Measurements from ENCODE around the gene TRIM50.
"Not testable (repeated sequence)": the region's sequence is repeated elsewhere in the genome, so short reads cannot be mapped to it uniquely, and the experiment has no call there.

The TRIM50 gene

DNA sequence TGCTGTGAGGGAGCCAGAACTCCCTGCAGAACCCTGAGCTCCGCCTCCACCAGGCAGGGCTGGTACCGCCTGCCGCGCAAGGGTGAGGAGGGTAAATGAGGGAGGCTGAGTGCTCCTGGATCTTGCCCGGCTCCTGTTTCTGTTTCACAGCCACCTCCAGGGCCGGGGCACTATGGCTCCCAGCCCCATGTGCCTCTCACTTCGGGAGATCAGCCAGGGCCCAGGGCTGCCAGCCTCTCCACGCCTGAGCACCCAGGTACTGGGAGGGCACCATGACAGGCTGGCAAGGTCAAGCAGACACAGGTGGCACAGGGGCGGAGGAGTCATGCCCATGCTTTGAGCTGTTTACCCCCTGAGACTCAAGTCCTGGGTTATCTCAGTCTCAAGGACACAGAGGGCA, 8.3 kb downstream of the TRIM50 start:
- H3F3A ChIP-seq (ENCODE audit: insufficient read depth, low read length); H3K9me2 ChIP-seq (ENCODE audit: low read depth, low read length); H3K4me3 ChIP-seq (ENCODE audit: low read depth, low read length, poor library complexity, severe bottlenecking); H3K9ac ChIP-seq (ENCODE audit: low read length); H3K36me3 ChIP-seq (ENCODE audit: insufficient read depth, low read length); H3K4me2 ChIP-seq (ENCODE audit: low read length); H3K4me1 ChIP-seq (ENCODE audit: insufficient read depth, low read length, severe bottlenecking); H3K27me3 ChIP-seq (ENCODE audit: insufficient read depth, low read length); H3K27ac ChIP-seq (ENCODE audit: low read depth, low read length, poor library complexity, severe bottlenecking); H3K79me2 ChIP-seq (ENCODE audit: insufficient read depth, low read length); H2AFZ ChIP-seq (ENCODE audit: low read length); H4K20me1 ChIP-seq (ENCODE audit: insufficient read depth, low read length); H3K9me3 ChIP-seq (ENCODE audit: low read length): not testable (repeated sequence)

DNA sequence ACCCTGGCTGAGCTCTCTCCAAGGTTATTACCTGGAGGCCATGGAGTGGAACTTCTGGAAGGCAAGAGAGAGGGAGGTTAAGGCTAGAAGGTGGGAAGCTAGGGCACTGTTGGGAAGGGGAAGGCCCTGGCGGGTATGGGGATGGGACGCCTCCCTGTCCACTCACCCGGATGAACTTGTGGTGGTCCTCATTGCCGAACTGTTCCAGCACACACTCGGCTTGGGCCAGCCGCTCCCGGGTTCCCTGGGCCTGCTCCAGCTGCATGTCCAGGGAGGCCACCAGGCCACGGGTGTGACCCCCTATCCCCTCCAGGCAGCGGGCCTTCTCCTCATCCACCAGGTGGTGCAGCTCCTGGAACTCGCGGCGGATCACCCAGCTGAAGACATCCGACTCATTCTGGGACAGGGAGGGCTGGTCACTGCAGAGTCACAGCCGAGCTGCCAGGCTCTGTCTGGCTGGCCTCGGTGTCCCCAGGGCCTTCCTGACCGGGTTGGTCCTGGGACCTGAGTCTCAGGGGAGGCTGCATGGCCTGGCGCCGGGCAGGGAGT, 9.2 kb downstream of the TRIM50 start:
- H4K20me1 ChIP-seq (ENCODE audit: insufficient read depth, low read length), result not testable (repeated sequence)

DNA sequence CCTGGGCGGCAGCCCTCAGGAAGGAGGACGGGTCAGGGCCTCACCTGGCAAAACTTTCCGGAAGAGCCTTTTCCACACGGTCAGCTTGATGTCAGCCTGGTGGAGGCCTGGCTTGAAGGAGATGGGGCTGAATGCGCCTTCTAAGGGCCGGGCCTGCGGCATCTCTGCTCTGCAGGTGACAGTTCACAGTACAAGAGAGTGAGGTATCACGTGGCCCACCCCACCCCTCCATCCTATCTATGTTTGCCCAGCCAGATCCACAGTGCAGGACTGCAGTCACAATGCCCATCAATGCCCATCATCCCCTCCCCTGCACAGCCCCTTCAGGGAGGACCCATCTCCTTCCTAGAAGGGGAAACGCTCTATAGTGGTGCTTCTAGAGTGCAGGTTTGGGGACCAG, 11.4 kb downstream of the TRIM50 start:
- Histone ChIP-seq H3K9me2 (ENCODE audit: low read depth, low read length) (no peaks in the 10 kb centered on the region), H3K4me3 (ENCODE audit: low read depth, low read length, poor library complexity, severe bottlenecking) (no peak overlapping the region), H3K27ac (ENCODE audit: low read depth, low read length, poor library complexity, severe bottlenecking) (no peak overlapping the region), H4K20me1 (ENCODE audit: insufficient read depth, low read length) (no peaks in the 10 kb centered on the region), H3K9me3 (ENCODE audit: low read length) (no peaks in the 10 kb centered on the region), H3F3A (ENCODE audit: insufficient read depth, low read length) (no peaks in the 10 kb centered on the region), H3K36me3 (ENCODE audit: insufficient read depth, low read length) (no peaks in the 10 kb centered on the region), H3K4me2 (ENCODE audit: low read length) (no peak overlapping the region), H3K27me3 (ENCODE audit: insufficient read depth, low read length) (no peaks in the 10 kb centered on the region; the same call in 1 of the 2 replicates), H3K9ac (ENCODE audit: low read length) (no peak overlapping the region), H3K79me2 (ENCODE audit: insufficient read depth, low read length) (no peaks in the 10 kb centered on the region), H3K4me1 (ENCODE audit: insufficient read depth, low read length, severe bottlenecking) (no peaks in the 10 kb centered on the region), H2AFZ (ENCODE audit: low read length) (no peak overlapping the region)
- TF ChIP-seq, protein P1, sequence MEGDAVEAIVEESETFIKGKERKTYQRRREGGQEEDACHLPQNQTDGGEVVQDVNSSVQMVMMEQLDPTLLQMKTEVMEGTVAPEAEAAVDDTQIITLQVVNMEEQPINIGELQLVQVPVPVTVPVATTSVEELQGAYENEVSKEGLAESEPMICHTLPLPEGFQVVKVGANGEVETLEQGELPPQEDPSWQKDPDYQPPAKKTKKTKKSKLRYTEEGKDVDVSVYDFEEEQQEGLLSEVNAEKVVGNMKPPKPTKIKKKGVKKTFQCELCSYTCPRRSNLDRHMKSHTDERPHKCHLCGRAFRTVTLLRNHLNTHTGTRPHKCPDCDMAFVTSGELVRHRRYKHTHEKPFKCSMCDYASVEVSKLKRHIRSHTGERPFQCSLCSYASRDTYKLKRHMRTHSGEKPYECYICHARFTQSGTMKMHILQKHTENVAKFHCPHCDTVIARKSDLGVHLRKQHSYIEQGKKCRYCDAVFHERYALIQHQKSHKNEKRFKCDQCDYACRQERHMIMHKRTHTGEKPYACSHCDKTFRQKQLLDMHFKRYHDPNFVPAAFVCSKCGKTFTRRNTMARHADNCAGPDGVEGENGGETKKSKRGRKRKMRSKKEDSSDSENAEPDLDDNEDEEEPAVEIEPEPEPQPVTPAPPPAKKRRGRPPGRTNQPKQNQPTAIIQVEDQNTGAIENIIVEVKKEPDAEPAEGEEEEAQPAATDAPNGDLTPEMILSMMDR (IDR thresholded peaks at IDR 0.05; ENCODE audit: low read length), result no peak
- no peak for TF ChIP-seq EZH2 (IDR thresholded peaks at IDR 0.05; ENCODE audit: borderline replicate concordance, low read length)

More for the DNA sequence above, 9.2 kb downstream of the TRIM50 start:
- not testable (repeated sequence) for H3K4me1 ChIP-seq (ENCODE audit: insufficient read depth, low read length, severe bottlenecking); H3K36me3 ChIP-seq (ENCODE audit: insufficient read depth, low read length); H3K4me3 ChIP-seq (ENCODE audit: low read depth, low read length, poor library complexity, severe bottlenecking); H3K9ac ChIP-seq (ENCODE audit: low read length); H2AFZ ChIP-seq (ENCODE audit: low read length); H3K4me2 ChIP-seq (ENCODE audit: low read length); H3K9me3 ChIP-seq (ENCODE audit: low read length); H3K79me2 ChIP-seq (ENCODE audit: insufficient read depth, low read length); H3K9me2 ChIP-seq (ENCODE audit: low read depth, low read length); H3F3A ChIP-seq (ENCODE audit: insufficient read depth, low read length); H3K27me3 ChIP-seq (ENCODE audit: insufficient read depth, low read length); H3K27ac ChIP-seq (ENCODE audit: low read depth, low read length, poor library complexity, severe bottlenecking)

DNA sequence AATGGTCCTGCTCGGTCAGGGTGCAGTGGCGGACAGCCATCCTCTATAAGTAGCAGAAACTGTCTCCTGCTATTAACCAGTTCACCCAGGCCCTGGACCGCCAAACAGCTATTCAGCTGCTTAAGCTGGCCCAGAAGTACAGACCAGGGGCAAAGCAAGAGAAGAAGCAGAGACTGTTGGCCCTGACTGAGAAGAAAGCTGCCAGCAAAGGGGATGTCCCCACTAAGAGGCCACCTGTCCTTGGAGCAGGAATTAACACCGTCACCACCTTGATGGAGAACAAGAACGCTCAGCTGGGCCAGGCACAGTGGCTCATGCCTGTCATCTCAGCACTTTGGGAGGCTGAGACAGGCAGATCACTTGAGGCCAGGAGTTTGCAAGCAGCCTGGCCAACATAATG, 13.6 kb downstream of the TRIM50 start:
- H3K4me3 ChIP-seq (ENCODE audit: low read depth, low read length, poor library complexity, severe bottlenecking), result no peak overlapping the region
- no peaks in the 10 kb centered on the region; the same call in 1 of the 2 replicates for H3K9me3 ChIP-seq (ENCODE audit: low read length)
- no peaks in the 10 kb centered on the region for H4K20me1 ChIP-seq (ENCODE audit: insufficient read depth, low read length)
- H3F3A ChIP-seq (ENCODE audit: insufficient read depth, low read length), result no peaks in the 10 kb centered on the region
- H3K36me3 ChIP-seq (ENCODE audit: insufficient read depth, low read length), result no peaks in the 10 kb centered on the region
- no peak for TF ChIP-seq EZH2 (IDR thresholded peaks at IDR 0.05; ENCODE audit: borderline replicate concordance, low read length)
- TF ChIP-seq, protein P1 (IDR thresholded peaks at IDR 0.05; ENCODE audit: low read length), result no peak
- no peaks in the 10 kb centered on the region for H3K9me2 ChIP-seq (ENCODE audit: low read depth, low read length)
- no peak overlapping the region for H3K9ac ChIP-seq (ENCODE audit: low read length)
- no peaks in the 10 kb centered on the region for H3K27me3 ChIP-seq (ENCODE audit: insufficient read depth, low read length)
- peaks cover 2% of the 10 kb centered on the region for H3K4me1 ChIP-seq (ENCODE audit: insufficient read depth, low read length, severe bottlenecking)
- no peak overlapping the region for H3K27ac ChIP-seq (ENCODE audit: low read depth, low read length, poor library complexity, severe bottlenecking)
- no peaks in the 10 kb centered on the region for H3K79me2 ChIP-seq (ENCODE audit: insufficient read depth, low read length)
- H2AFZ ChIP-seq (ENCODE audit: low read length), result no peak overlapping the region
- H3K4me2 ChIP-seq (ENCODE audit: low read length), result no peak overlapping the region
